Vagina (tissue), 2 donors: ENCODE results near the gene DPF1. TPM values are rescaled to one million over a fixed set of nuclear protein-coding genes. Genes with fewer than 3 reads are reported as not detected.
A peak's percentile ranks its signal among the peaks of the same experiment; 100 is the strongest.
"Not testable (repeated sequence)": the region's sequence is repeated elsewhere in the genome, so short reads cannot be mapped to it uniquely, and the experiment has no call there.

Source experiments
- DNase-seq, 2 donors: peaks; one replicate each; pipeline ENCODE4 v3.0.0-alpha.2; 2017; ENCODE audit errors: extremely low spot score in 2 of 2
- H3K27ac ChIP-seq: fragments of 200-600 bp; sonication (generic); one replicate; pipeline ENCODE4 v1.5.1; 2019
- H3K27me3 ChIP-seq: fragments of 200-600 bp; sonication (generic); one replicate; pipeline ENCODE4 v1.5.1; 2019
- H3K36me3 ChIP-seq, 2 donors: fragments of 200-600 bp; sonication (generic); one replicate each; pipeline ENCODE4 v1.5.1; 2017 to 2019
- H3K4me1 ChIP-seq: fragments of 200-600 bp; sonication (generic); one replicate; pipeline ENCODE4 v1.5.1; 2019
- H3K4me3 ChIP-seq, 2 donors: fragments of 200-600 bp; sonication (generic); 1 replicate in 1 of 2; 2 replicates in 1 of 2; pipeline ENCODE4 v1.5.1; 2016 to 2019
- H3K9me3 ChIP-seq: fragments of 200-600 bp; sonication (generic); one replicate; pipeline ENCODE4 v1.5.1; 2019
- CTCF ChIP-seq, 3 experiments: fragments of 450-650 bp in 2 of 3; fragments of 200-600 bp in 1 of 3; sonication (generic) in 1 of 3; IDR thresholded peaks; one replicate each; pipeline ENCODE4 v1.5.1; 2017 to 2019; ENCODE audit warnings: antibody characterized with exemption in 3 of 3, mild to moderate bottlenecking in 2 of 3, moderate library complexity in 2 of 3
- POLR2A ChIP-seq, 2 donors: fragments of 450-650 bp; IDR thresholded peaks; one replicate each; pipeline ENCODE4 v1.6.1; 2017; ENCODE audit warnings: antibody characterized with exemption in 2 of 2, mild to moderate bottlenecking in 2 of 2, moderate library complexity in 2 of 2
- POLR2AphosphoS5 ChIP-seq, 2 donors: sonication (generic); formaldehyde crosslinking; IDR thresholded peaks; one replicate each; pipeline ENCODE4 v1.9.0; 2017; ENCODE audit warnings: antibody characterized with exemption in 2 of 2, mild to moderate bottlenecking in 2 of 2, low read depth in 1 of 2; ENCODE audit not compliant: insufficient read depth in 1 of 2
- intact Hi-C: fragments of 100-400 bp; cut with DNase I; formaldehyde crosslinking; loops from one replicate; pipeline ENCODE4 v1.15.1; 2023
- total RNA-seq: library from RNA; depleted of rRNA; stranded (reverse); fragments of >200 nt; gene quantifications from one replicate; pipeline ENCODE4 v1.2.3, GENCODE V29; 2016

The DPF1 gene
- total RNA-seq, 1 donor from 2014 or later, result not detected

GRCh38 chr19:38264486-38265212, 40.6 kb upstream of the DPF1 start, which contains the start of gene SPINT2:
Gene SPINT2, plus strand, starts transcription at chr19:38264573. Its CDS starts 320 bp downstream, at chr19:38264893.
- H3K4me3 ChIP-seq, result peak within 1 kb of the TSS; percentile 61 to 76
- TF ChIP-seq POLR2AphosphoS5 (IDR thresholded peaks at IDR 0.05; ENCODE audit: insufficient read depth in 1 of 2, low read depth in 1 of 2) (peak in 1 of 2 donors; percentile 77), CTCF (IDR thresholded peaks at IDR 0.05) (no peak), POLR2A (IDR thresholded peaks at IDR 0.05) (peak in 1 of 2 donors; percentile 53)

GRCh38 chr19:38263689-38264485, 39.9 kb upstream of the DPF1 start:
- intact Hi-C loops, result no loop called here
- no peak for TF ChIP-seq CTCF (IDR thresholded peaks at IDR 0.05)
- TF ChIP-seq POLR2AphosphoS5 (IDR thresholded peaks at IDR 0.05; ENCODE audit: insufficient read depth in 1 of 2, low read depth in 1 of 2), result peak in 1 of 2 donors; percentile 21
- H3K4me1 ChIP-seq, result peaks cover 38% of the 10 kb centered on the region

More at GRCh38 chr19:38264486-38265212, 40.6 kb upstream of the DPF1 start, which contains the start of gene SPINT2:
- Histone ChIP-seq H3K27ac (peak within 1 kb of the TSS; percentile 87), H3K4me1 (peaks cover 38% of the 10 kb centered on the region), H3K9me3 (no peaks in the 10 kb centered on the region), H3K27me3 (no peaks in the 10 kb centered on the region), H3K36me3 (no peaks in the 10 kb centered on the region)
- DNase-seq, result no peak
- intact Hi-C loops, result no loop called here

GRCh38 chr19:38262585-38263268, 38.7 kb upstream of the DPF1 start:
- Histone ChIP-seq H3K9me3 (no peaks in the 10 kb centered on the region), H3K4me3 (no peak overlapping the region), H3K27ac (no peak overlapping the region), H3K36me3 (no peaks in the 10 kb centered on the region), H3K4me1 (peaks cover 34% of the 10 kb centered on the region), H3K27me3 (no peaks in the 10 kb centered on the region)
- DNase-seq, result no peak
- intact Hi-C loops, result no loop called here
- TF ChIP-seq CTCF (IDR thresholded peaks at IDR 0.05), result no peak

More at GRCh38 chr19:38263689-38264485, 39.9 kb upstream of the DPF1 start:
- no peaks in the 10 kb centered on the region for H3K9me3 ChIP-seq
- H3K27ac ChIP-seq, result peak overlapping the region; percentile 87
- H3K27me3 ChIP-seq, result no peaks in the 10 kb centered on the region
- H3K36me3 ChIP-seq, result no peaks in the 10 kb centered on the region
- DNase-seq, result no peak
- peak overlapping the region; percentile 61 to 76 for H3K4me3 ChIP-seq

GRCh38 chr19:38261942-38262341, 37.9 kb upstream of the DPF1 start:
- H3K4me3 ChIP-seq, H3K27me3 ChIP-seq, DNase-seq, H3K36me3 ChIP-seq, H3K27ac ChIP-seq, intact Hi-C loops, H3K9me3 ChIP-seq: not testable (repeated sequence)
- H3K4me1 ChIP-seq, result peaks cover 30% of the 10 kb centered on the region

GRCh38 chr19:38255383-38256014, 31.5 kb upstream of the DPF1 start:
- H3K36me3 ChIP-seq, result no peaks in the 10 kb centered on the region
- peaks cover 28% of the 10 kb centered on the region for H3K4me1 ChIP-seq
- TF ChIP-seq POLR2A (IDR thresholded peaks at IDR 0.05), result no peak
- TF ChIP-seq CTCF (IDR thresholded peaks at IDR 0.05), result no peak
- TF ChIP-seq POLR2AphosphoS5 (IDR thresholded peaks at IDR 0.05; ENCODE audit: insufficient read depth in 1 of 2, low read depth in 1 of 2), result no peak
- peak overlapping the region; percentile 51 for H3K27ac ChIP-seq
- H3K4me3 ChIP-seq, result peak overlapping the region; percentile 45 to 65
- H3K27me3 ChIP-seq, result no peaks in the 10 kb centered on the region
- H3K9me3 ChIP-seq, result no peaks in the 10 kb centered on the region
- no peak for DNase-seq
- intact Hi-C loops, result no loop called here
